Gastroesophageal sphincter (tissue), 3 donors: ENCODE data around the gene OPTC.

Source experiments
- EP300 ChIP-seq: sonication (generic); formaldehyde crosslinking; IDR thresholded peaks from one replicate; pipeline ENCODE4 v1.6.1; 2017; ENCODE audit warnings: antibody characterized with exemption, mild to moderate bottlenecking
- POLR2A ChIP-seq, 2 donors: fragments of 450-650 bp; IDR thresholded peaks; one replicate each; pipeline ENCODE4 v1.6.1; 2017; ENCODE audit warnings: antibody characterized with exemption in 2 of 2, mild to moderate bottlenecking in 2 of 2, moderate library complexity in 1 of 2
- TF ChIP-seq, protein P1 (sequence below), 4 experiments: fragments of 200-600 bp in 2 of 4; fragments of 450-650 bp in 2 of 4; sonication (generic) in 1 of 4; IDR thresholded peaks; one replicate each; pipeline ENCODE4 v1.5.1; 2017 to 2019; ENCODE audit warnings: antibody characterized with exemption in 4 of 4, mild to moderate bottlenecking in 2 of 4, moderate library complexity in 2 of 4

- TF ChIP-seq POLR2A (IDR thresholded peaks at IDR 0.05) (no peak), EP300 (no peak)
- TF ChIP-seq, protein P1, sequence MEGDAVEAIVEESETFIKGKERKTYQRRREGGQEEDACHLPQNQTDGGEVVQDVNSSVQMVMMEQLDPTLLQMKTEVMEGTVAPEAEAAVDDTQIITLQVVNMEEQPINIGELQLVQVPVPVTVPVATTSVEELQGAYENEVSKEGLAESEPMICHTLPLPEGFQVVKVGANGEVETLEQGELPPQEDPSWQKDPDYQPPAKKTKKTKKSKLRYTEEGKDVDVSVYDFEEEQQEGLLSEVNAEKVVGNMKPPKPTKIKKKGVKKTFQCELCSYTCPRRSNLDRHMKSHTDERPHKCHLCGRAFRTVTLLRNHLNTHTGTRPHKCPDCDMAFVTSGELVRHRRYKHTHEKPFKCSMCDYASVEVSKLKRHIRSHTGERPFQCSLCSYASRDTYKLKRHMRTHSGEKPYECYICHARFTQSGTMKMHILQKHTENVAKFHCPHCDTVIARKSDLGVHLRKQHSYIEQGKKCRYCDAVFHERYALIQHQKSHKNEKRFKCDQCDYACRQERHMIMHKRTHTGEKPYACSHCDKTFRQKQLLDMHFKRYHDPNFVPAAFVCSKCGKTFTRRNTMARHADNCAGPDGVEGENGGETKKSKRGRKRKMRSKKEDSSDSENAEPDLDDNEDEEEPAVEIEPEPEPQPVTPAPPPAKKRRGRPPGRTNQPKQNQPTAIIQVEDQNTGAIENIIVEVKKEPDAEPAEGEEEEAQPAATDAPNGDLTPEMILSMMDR (IDR thresholded peaks at IDR 0.05) = no peak
Measured at GRCh38 chr1:203531063-203531462, 37.1 kb downstream of the OPTC start.
